ENCODE results near the gene SHISA6.

Gene SHISA6

GRCh38 chr17:11545696-11546095 lies 304.7 kb downstream of the SHISA6 start:
- no peak for DNase-seq

DNA sequence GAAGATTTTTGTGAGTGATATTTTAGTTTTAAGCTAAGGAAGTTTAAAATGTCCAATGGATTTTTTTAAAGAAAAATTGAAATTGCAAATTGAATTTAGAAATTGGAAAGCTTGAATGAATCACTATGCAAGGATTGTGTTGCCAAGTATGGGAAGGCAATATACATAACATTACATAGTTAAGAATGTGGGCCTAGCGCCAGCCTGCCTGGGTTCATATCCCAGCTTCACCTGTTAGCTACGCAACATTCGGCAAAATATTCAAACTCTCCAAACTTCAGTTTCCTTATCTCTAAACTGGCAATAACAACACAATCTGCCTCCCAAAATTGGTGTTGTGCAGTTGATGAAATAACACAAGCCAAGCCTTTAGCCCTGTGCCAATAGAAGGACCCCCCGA lies 306.8 kb downstream of the SHISA6 start:
- no peak for DNase-seq

DNA sequence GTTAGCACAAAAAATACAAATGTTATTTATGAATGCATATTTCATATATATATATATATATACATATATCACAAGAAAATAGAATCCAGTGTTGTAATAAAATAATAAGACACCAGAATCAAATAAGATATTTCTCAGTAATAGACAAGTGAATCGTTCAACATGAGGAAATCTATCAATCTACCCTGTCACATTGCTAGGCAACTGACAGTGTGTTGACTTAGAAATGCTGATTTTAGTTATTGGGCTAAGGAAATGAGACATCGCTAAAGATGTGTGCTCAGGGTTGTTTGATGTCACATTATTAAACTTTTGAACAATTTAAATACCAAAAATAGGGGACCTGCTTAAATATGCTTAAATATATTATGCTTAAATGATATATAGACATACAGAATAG lies 307.4 kb downstream of the SHISA6 start:
- no peak for DNase-seq

DNA sequence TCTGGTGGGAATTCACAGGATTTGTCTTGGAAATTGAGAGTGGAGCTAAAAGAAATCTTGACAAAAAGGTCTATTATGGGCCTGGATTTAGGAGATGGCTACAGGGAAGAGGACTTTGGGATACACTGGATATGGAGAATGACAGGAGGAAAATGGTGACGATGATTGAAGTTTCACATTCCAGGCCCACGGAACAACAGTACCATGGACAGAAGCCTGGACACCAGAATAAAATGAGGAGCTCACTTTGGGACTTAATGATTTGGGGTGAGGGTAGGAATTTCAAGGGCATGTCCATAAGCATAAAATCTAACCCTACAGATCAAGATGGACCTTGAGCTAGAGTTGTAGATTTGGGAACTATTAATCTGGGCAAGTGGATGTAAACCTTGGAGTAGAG lies 309.4 kb downstream of the SHISA6 start:
- DNase-seq: no peak

DNA sequence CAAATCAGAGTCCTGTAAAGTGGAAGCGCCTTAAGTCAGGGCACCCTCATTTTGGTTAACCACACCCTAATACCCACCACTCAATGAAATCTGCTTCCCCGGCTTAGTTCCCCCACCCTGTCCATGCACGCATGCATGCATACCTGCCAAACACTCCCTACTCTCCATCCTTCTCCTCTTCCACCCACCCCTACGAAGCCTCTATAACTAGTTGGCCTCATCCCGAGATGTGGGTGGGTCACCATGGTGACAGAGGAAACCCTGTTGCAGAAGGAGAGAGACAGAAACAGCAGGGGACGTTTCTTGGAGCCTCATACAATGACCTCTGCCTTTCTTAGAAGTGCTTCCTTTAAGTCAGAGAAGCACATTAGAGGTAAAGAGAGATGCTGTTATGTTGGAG lies 310.4 kb downstream of the SHISA6 start:
- no peak for DNase-seq

- DNase-seq: no peak
These were observed 312.1 kb downstream of the SHISA6 start for GRCh38 chr17:11553135-11553534.

- DNase-seq: no peak
These were observed 313.0 kb downstream of the SHISA6 start for GRCh38 chr17:11554042-11554441.

DNA sequence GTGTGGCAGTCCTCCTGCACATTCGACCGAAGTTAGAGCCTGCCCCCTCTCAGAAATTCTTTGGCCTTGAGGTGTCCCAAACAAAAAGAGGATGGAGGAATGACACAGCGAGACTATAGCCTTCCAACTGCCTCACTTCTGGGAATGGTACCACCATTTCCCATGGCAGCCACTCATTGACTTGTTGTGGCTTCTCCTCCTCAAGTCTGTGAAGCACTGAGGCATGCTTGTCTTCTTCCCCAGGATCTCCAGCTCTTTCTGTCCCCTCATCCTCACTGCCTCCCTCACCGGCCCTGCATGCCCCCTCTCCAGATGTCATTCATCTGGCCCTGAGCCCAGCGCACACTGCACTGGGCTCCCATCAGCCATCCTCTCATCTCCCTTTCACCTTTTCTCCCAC lies 313.5 kb downstream of the SHISA6 start:
- no peak for DNase-seq

DNA sequence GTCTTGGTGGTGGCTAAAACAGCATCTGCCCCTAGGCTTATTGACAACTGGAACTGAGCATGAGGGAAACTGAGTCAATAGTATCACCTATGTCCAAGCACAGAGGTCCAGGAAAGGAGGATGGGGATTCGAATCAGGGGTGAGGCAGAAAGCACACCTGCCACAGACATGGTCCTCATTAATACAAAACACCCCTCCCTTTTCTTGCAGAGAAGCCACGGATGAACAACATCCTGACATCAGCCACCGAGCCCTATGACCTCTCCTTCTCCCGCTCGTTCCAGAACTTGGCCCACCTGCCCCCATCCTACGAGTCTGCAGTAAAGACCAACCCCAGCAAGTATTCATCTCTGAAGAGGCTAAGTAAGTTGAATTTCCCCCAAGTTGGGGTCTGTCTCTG lies 314.5 kb downstream of the SHISA6 start:
- DNase-seq: no peak

- no peak for DNase-seq
These were observed 316.9 kb downstream of the SHISA6 start for GRCh38 chr17:11557727-11558452.

- DNase-seq: no peak
These were observed 317.7 kb downstream of the SHISA6 start for GRCh38 chr17:11558681-11559234.

DNA sequence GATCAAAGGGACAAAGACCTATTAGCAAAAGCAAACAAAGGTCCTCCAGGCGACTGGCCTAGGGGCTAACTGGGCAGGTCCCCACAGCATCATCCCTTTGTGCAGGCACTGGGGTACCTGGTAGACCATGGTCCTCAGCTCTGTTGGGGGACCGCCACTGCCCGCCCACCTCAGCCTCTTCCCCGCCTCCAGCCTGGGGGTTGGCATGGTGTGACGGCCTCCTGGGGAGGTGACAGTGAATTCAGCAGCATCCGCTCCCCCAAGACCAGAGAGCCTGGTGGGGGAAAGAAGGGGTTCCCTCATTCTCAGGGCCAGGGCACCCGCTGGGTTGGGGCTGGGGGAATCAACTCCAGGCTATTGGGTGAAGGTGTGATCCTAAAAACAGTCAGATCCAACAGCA lies 318.6 kb downstream of the SHISA6 start:
- DNase-seq: no peak

DNA sequence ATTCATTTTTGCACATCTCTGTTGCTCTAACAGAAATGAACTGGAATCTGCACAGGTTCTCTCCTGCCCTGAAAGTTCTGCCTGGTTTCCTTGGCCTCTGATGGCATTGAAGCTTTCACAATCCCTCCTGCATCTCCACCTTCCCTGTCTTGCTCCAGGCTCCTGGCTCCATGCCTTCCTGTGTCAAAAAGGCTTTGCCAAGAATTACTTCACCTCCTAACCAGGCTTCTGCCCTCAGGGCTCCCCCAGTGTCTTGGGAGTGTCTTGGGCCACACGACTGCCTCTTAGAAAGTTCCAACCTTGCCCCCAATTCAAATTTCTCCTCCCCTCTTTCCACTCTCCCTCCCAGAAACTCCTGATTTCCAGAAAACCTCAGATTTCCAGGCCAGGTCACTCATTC lies 320.3 kb downstream of the SHISA6 start:
- DNase-seq: no peak

DNA sequence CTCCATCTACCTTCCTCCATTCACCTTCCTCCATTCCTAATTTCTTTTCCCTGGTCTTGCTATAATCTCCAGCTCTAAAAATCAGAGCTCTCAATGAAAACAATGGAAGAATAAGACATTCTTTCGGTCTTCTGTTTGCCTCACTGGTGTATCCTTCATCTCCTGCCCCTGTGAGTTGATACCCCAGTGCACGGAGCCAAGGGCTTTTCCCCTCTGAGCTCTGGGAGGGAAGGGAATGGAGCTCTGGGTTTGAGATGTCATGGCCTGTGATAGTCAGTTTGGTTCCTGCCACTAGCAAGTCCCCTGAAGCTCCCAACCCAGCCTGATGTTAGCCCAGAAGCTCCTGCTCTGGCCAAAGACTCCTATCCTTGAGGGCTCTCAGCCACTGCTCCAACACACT lies 320.7 kb downstream of the SHISA6 start:
- DNase-seq: no peak

DNA sequence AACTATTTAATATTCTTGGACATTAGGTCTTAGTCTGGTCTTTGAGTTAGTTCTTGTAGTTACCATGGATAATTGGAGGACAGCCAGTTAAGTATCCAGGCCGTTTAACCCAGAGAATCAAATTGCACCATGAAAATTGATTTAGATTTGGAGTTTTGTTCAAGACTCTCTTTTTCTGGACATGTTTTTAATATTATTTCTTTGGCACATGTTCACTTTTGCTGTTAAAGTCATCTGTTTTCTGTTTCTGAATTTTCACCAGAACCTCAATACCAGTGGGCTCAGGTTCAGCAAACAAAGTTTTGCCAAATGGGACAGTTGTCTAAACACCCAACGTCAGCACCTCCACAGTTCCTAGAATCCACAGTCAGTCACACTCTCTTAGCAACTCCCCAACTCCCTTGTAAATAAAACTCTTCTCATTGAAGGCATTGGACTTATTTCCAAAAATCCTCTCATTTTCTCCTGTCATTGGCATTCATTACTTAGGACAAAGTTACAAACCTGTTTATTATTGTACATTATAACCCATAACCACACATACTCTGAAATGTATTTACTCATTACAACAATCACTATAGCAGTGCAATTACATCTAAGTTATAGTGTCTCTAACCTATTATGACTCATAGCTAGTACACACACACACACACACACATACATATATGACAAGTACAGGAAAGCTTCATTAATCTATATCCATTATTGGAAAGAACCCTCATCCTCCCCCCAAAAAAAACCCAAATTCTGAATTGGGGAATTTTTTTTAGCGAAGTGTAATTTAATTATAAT lies 323.8 kb downstream of the SHISA6 start:
- DNase-seq: no peak

DNA sequence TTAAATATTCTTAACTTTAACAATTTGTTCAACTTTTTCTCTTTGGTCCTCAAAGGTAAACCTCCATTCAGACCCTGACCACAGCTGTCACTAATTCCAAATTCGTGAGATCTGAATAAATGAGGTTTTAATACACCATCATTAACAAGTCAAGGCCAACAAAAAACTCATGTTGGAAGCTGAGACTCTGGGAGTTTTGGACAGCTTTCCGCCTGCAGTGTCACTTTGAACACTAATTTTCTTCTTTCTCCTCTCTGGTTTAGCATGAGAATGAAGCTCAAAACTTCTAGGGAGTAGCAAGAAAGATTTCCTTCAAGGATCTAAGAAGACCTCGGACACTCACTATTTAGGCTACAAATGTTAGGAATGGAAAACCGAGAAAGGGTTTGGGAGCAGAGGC lies 324.6 kb downstream of the SHISA6 start:
- no peak for DNase-seq

GRCh38 chr17:11578998-11579397 lies 338.0 kb downstream of the SHISA6 start:
- DNase-seq: no peak

DNA sequence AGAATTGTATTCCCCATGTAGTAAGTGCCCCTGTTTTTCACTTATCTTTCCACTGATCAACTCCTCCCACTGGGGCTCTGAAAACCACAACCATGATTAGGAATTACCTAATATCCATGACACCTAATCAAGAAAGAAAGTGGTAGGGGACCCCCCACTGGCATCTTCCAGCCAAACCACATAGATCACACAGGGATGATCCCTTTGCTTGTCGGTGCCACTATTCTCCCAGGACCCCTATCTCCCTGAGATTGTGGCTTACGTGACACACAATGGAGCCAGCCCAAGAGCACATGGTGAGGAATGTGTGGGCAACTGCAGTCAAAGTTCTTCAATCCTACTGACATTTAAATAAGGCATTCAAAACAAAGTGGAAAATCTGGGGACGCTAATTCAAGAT lies 339.7 kb downstream of the SHISA6 start:
- no peak for DNase-seq

DNA sequence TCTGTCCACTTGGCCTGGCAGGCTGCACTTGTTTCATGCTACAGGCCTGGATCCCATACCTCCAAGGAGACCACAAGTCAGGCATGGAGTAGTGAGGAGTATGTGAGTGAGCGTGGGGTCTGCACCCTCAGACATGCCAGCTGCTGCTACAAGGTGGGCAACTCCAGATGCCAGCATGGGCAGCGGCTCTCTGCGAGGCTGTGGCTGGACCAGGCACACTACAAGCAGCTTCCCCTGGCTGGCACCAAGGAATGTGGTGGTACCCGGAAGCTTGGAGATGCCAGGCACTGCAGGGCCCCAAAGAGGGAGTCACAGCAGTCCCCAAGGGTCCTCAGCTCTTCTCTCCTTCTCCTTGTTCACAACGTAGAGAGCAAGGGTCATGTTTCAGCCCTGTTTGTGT lies 341.2 kb downstream of the SHISA6 start:
- DNase-seq: no peak

DNA sequence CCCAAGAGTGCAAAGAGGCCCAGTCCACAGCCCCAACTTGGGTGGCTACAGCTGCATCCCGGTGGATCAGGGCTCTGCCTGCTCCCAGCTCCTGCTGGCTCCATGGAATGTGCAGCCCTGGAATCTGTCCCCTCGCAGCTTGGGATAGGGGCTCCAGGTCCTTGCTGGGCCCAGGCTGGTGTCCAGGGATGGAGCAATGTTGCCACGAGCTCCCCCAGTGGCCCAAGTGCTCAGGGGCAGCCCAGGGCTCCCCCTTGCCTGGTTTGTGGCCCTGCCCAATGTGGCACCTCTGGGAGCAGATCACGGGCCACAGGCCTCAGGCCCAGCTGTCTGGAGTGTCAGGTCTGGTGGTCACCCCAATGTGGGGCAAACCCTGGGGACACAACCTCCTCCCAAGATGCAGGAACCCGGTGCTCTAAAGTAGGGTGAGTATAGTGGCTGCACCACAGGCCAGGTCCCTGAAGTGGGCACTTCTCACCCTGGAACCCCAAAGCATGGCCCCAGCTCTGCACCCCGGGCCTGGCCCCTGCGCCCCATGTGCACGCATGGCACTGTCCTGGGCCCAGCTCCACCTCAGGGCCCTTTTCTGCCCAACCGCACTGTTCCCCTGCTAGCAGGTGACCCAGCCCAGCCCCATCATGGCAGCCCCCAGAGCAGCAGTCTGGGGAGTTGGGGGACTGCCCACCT lies 342.4 kb downstream of the SHISA6 start:
- DNase-seq: no peak

DNA sequence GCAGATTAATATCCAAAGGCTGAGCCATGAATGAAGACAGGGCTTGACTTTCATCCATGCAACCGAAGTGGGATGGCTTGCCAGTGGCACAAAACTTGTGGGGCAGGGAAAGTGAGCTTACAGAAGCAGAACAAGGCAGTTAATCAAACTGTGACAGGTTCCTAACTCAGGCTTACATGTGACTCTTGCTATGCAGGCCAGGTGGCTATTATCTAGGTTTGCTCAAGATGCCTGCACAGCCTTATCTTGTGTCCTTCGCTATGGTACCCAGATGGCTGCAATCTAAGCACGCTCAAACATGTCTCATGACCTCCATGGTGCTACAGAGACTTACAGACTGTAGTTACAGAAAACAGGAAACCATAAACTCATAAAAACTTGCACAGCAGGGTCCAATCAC lies 348.7 kb downstream of the SHISA6 start:
- DNase-seq: no peak

DNA sequence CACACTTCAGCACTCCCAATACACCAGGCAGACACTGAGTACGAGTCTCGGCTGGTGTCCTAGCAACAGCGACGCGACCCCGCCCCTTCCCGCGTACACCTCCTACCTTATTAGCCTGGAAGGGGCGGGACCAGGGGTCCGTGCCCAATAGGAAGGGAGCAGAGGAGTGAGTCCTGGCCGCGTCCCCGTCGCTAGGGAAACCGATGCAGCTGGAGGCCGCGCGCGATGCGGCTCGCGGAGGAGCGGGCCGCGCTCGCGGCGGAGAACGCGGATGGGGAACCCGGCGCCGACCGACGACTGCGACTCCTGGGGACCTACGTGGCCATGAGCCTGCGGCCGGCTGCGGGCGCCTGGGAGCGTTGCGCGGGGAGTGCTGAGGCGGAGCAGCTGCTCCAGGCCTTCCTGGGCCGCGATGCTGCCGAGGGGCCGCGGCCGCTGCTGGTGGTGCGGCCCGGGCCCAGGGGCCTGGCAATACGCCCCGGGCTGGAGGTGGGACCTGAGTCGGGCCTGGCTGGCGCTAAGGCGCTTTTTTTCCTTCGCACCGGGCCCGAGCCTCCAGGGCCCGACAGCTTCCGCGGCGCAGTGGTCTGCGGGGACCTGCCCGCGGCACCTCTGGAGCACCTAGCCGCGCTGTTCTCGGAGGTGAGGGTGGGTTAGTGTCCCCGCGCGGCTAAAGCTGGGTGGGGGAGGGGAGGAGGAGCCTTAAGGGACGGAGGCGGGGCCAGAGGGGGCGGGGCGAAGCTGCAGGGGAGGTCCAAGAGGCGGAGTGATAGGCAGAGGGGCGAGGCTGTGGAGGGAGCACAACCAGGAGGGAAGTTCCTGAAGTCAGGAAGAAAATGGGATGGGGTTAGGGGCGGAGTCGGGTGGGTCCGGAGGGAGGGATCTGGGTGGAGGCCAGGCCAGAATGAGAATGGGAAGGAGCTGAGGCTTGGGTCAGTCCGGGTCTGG lies 357.5 kb downstream of the SHISA6 start, which contains the start of gene DNAH9:
Gene DNAH9, plus strand, starts transcription at position 197 of the 948 bp plus-strand sequence. Its CDS starts 29 bp downstream, at position 226.
- no peak for DNase-seq

Measured in KG1 (cell line).